Measurements from ENCODE around the gene KLK6. TPM values are rescaled to one million over a fixed set of nuclear protein-coding genes. Genes with fewer than 3 reads are reported as not detected.
A peak's percentile ranks its signal among the peaks of the same experiment; 100 is the strongest.

The KLK6 gene
- polyA plus RNA-seq, 2 of the 4 experiments (the other 2 are of a cell fraction): 0.13 TPM; not detected in 1

DNA sequence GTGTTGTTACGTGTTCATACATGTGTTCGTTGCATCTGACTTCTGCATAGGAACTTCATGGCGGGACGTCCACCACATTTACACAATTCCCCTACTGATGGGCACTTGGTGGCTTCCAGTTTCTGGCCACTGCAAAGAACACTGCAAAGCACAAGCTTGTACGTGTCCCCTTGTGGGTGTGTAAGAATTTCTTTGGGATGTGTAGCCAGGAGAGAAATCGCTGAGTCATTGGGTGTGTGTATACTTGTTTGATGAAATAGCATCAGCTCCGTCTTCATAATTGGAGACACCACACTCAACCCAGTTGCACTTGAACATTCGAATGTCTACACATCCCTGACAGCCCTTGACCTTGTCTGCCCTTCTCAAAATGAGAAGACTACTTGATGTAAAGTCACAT is 35.8 kb downstream of the KLK6 start:
- H3K27ac ChIP-seq: peak overlapping the region; percentile 64 to 82
- H3K9me3 ChIP-seq: no peaks in the 10 kb centered on the region; the same call in 2 of the 3 replicates
- peak in 1 of 2 experiments; percentile 84 for DNase-seq (ENCODE audit: low read depth in 1 of 2, low spot score in 1 of 2)
- CTCF ChIA-PET: interaction anchor here (1.1 to 4.6 kb wide), 6 partner anchors 11 to 326 kb away, joined by 3 to 36 read pairs (median 3); no protein-coding TSS in a partner anchor
- no peak overlapping the region for H3K4me3 ChIP-seq
- POLR2A ChIA-PET: no interaction called here
- 53% methylated on average over 8 of the region's 8 CpGs for WGBS (ENCODE audit: missing lambda C conversion rate)
- peak in 1 of 2 experiments; percentile 61; a peak in 3 of 6 replicates for ATAC-seq
- H3K4me1 ChIP-seq: peaks cover 12% of the 10 kb centered on the region
- H3K4me2 ChIP-seq: peak overlapping the region; percentile 25
- peak; percentile 46 for FAIRE-seq
- no peak for TF ChIP-seq ZFP36 (IDR thresholded peaks at IDR 0.05; ENCODE audit: borderline replicate concordance, partially characterized antibody)
- TF ChIP-seq HEYL (CRISPR knock-in tag; IDR thresholded peaks at IDR 0.05): no peak
- TF ChIP-seq ESRRA (IDR thresholded peaks at IDR 0.05; ENCODE audit: borderline replicate concordance, low read length): no peak
- TF ChIP-seq HOXB13 (CRISPR knock-in tag; IDR thresholded peaks at IDR 0.05; ENCODE audit: low read depth): 0 out of 2 replicates have a peak, but pooled peaks have one; percentile 26
- TF ChIP-seq, protein P1, sequence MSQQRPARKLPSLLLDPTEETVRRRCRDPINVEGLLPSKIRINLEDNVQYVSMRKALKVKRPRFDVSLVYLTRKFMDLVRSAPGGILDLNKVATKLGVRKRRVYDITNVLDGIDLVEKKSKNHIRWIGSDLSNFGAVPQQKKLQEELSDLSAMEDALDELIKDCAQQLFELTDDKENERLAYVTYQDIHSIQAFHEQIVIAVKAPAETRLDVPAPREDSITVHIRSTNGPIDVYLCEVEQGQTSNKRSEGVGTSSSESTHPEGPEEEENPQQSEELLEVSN (IDR thresholded peaks at IDR 0.05; ENCODE audit: borderline replicate concordance, low read depth): no peak
- TF ChIP-seq NR3C1 (IDR thresholded peaks at IDR 0.05): no peak
- no peak for TF ChIP-seq RCOR1 (IDR thresholded peaks at IDR 0.05; ENCODE audit: low read depth, low read length)
- TF ChIP-seq, protein P2, sequence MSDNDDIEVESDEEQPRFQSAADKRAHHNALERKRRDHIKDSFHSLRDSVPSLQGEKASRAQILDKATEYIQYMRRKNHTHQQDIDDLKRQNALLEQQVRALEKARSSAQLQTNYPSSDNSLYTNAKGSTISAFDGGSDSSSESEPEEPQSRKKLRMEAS (IDR thresholded peaks at IDR 0.05): no peak
- TF ChIP-seq NPAS2 (CRISPR knock-in tag; IDR thresholded peaks at IDR 0.05; ENCODE audit: borderline replicate concordance): 0 out of 2 replicates have a peak, but pooled peaks have one; percentile 13
- TF ChIP-seq CEBPB (IDR thresholded peaks at IDR 0.05): no peak
- TF ChIP-seq RAD21 (conservative IDR thresholded peaks at IDR 0.05 in 1 of 2, IDR thresholded peaks at IDR 0.05 in 1 of 2): no peak
- no peak for TF ChIP-seq ZC3H11A (IDR thresholded peaks at IDR 0.05)
- TF ChIP-seq CHD4 (IDR thresholded peaks at IDR 0.05; ENCODE audit: borderline replicate concordance): no peak
- TF ChIP-seq CBX2 (IDR thresholded peaks at IDR 0.05; ENCODE audit: borderline replicate concordance, low read depth): no peak
- no peak for TF ChIP-seq KDM1A (IDR thresholded peaks at IDR 0.05; ENCODE audit: low read depth)
- no peak for TF ChIP-seq RARB (CRISPR knock-in tag; IDR thresholded peaks at IDR 0.05)
- TF ChIP-seq MAZ (IDR thresholded peaks at IDR 0.05; ENCODE audit: borderline replicate concordance, low read depth, low read length): no peak
- TF ChIP-seq, protein P3, sequence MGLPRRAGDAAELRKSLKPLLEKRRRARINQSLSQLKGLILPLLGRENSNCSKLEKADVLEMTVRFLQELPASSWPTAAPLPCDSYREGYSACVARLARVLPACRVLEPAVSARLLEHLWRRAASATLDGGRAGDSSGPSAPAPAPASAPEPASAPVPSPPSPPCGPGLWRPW (IDR thresholded peaks at IDR 0.05): no peak
- TF ChIP-seq ZNF302 (CRISPR knock-in tag; IDR thresholded peaks at IDR 0.05): peak; percentile 47; the same call in 1 of the 2 replicates
- 0 out of 2 replicates have a peak, but pooled peaks have one; percentile 34 for TF ChIP-seq FOXS1 (CRISPR knock-in tag; IDR thresholded peaks at IDR 0.05)
- no peak for TF ChIP-seq EHMT2 (IDR thresholded peaks at IDR 0.05; ENCODE audit: low read depth)
- 0 out of 2 replicates have a peak, but pooled peaks have one; percentile 35 for TF ChIP-seq EHF (CRISPR knock-in tag; IDR thresholded peaks at IDR 0.05)
- TF ChIP-seq, protein P4, sequence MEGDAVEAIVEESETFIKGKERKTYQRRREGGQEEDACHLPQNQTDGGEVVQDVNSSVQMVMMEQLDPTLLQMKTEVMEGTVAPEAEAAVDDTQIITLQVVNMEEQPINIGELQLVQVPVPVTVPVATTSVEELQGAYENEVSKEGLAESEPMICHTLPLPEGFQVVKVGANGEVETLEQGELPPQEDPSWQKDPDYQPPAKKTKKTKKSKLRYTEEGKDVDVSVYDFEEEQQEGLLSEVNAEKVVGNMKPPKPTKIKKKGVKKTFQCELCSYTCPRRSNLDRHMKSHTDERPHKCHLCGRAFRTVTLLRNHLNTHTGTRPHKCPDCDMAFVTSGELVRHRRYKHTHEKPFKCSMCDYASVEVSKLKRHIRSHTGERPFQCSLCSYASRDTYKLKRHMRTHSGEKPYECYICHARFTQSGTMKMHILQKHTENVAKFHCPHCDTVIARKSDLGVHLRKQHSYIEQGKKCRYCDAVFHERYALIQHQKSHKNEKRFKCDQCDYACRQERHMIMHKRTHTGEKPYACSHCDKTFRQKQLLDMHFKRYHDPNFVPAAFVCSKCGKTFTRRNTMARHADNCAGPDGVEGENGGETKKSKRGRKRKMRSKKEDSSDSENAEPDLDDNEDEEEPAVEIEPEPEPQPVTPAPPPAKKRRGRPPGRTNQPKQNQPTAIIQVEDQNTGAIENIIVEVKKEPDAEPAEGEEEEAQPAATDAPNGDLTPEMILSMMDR (IDR thresholded peaks at IDR 0.05): no peak
- TF ChIP-seq NFE2L2 (conservative IDR thresholded peaks at IDR 0.05; ENCODE audit: low read length): peak; percentile 99
- peak; percentile 99 for TF ChIP-seq MAFK (IDR thresholded peaks at IDR 0.05; ENCODE audit: partially characterized antibody)
- no peak for TF ChIP-seq TP53 (CRISPR knock-in tag; IDR thresholded peaks at IDR 0.05)
- no peak for TF ChIP-seq GATA3 (IDR thresholded peaks at IDR 0.05; ENCODE audit: borderline replicate concordance)
- TF ChIP-seq PHF8 (IDR thresholded peaks at IDR 0.05; ENCODE audit: borderline replicate concordance, low read depth): no peak
- TF ChIP-seq, protein P5, sequence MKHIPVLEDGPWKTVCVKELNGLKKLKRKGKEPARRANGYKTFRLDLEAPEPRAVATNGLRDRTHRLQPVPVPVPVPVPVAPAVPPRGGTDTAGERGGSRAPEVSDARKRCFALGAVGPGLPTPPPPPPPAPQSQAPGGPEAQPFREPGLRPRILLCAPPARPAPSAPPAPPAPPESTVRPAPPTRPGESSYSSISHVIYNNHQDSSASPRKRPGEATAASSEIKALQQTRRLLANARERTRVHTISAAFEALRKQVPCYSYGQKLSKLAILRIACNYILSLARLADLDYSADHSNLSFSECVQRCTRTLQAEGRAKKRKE (CRISPR knock-in tag; IDR thresholded peaks at IDR 0.05; ENCODE audit: low read depth): no peak
- TF ChIP-seq, protein P6, sequence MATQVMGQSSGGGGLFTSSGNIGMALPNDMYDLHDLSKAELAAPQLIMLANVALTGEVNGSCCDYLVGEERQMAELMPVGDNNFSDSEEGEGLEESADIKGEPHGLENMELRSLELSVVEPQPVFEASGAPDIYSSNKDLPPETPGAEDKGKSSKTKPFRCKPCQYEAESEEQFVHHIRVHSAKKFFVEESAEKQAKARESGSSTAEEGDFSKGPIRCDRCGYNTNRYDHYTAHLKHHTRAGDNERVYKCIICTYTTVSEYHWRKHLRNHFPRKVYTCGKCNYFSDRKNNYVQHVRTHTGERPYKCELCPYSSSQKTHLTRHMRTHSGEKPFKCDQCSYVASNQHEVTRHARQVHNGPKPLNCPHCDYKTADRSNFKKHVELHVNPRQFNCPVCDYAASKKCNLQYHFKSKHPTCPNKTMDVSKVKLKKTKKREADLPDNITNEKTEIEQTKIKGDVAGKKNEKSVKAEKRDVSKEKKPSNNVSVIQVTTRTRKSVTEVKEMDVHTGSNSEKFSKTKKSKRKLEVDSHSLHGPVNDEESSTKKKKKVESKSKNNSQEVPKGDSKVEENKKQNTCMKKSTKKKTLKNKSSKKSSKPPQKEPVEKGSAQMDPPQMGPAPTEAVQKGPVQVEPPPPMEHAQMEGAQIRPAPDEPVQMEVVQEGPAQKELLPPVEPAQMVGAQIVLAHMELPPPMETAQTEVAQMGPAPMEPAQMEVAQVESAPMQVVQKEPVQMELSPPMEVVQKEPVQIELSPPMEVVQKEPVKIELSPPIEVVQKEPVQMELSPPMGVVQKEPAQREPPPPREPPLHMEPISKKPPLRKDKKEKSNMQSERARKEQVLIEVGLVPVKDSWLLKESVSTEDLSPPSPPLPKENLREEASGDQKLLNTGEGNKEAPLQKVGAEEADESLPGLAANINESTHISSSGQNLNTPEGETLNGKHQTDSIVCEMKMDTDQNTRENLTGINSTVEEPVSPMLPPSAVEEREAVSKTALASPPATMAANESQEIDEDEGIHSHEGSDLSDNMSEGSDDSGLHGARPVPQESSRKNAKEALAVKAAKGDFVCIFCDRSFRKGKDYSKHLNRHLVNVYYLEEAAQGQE (IDR thresholded peaks at IDR 0.05): no peak
- TF ChIP-seq FOSL2 (IDR thresholded peaks at IDR 0.05): no peak
- no peak; the same call in 1 of the 2 replicates for TF ChIP-seq FOSL2 (CRISPR knock-in tag; IDR thresholded peaks at IDR 0.05)
- no peak for TF ChIP-seq POLR2AphosphoS2 (conservative IDR thresholded peaks at IDR 0.05; ENCODE audit: low read length)
- no peak for TF ChIP-seq POLR2A (IDR thresholded peaks at IDR 0.05; ENCODE audit: low read length)
